Left cardiac atrium (tissue), 2 donors: ENCODE results near the gene APOOL. TPM values are rescaled to one million over a fixed set of nuclear protein-coding genes. Genes with fewer than 3 reads are reported as not detected.

Source experiments
- total RNA-seq, 2 donors: library from RNA; stranded (reverse); fragmentation: NEBNext Ultra II Directional; extraction: Animal tissue kit (Norgen Biotek cat#: 25700); gene quantifications; one replicate each; pipeline ENCODE4 v1.2.1, GENCODE V29; 2021
- donor health status: DM: no; HTN: yes; CAD: no; lungs with severe emphysema.
- donor health status: DM: yes; HTN: yes; CAD: no.

APOOL gene
- total RNA-seq, 2 donors from 2014 or later: 34.3 to 41.8 TPM

Other genes with a start within 250 kb of the APOOL start
- under 1 TPM; 0.10 to 0.12 TPM for gene SATL1, start 239.9 kb downstream of the APOOL start, total RNA-seq
- 1 to 10 TPM; 3.1 to 5.4 TPM for gene ZNF711, start 240.1 kb downstream of the APOOL start, total RNA-seq